ENCODE results near the gene REN. TPM values are rescaled to one million over a fixed set of nuclear protein-coding genes. Genes with fewer than 3 reads are reported as not detected.

Gene REN
- total and polyA plus RNA-seq, 9 of the 15 experiments (the other 6 are each of a cell fraction or from before 2014, with no cell fraction given) = 1.7 to 9.9 (median 3.1) TPM

DNA sequence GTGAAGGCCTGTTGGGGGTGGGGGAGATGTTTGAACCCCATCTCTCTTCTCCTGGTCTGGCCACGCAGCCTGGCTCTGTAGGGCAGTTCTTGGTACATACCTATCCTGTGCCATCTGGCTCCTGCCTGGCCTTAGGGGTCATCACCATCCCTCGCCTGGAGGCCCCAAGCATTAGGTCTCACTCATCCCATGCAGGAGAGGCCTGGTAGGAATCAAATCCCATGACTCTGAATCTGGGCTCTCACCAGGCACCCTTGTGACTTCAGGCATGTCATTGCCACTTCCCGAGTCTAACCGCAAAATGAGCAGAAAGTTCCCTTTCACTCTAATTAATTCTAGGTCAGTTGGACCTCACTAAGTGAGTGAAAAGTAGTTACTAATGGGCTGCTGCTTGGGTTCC lies 51.5 kb downstream of the REN start:
- Histone ChIP-seq H3K4me3 (no peak overlapping the region), H4K20me1 (replicated peaks; ENCODE audit: control insufficient read depth, insufficient read depth, low read length) (peaks cover 8% of the 10 kb centered on the region; the same call in 1 of the 2 replicates), H3K9me3 (replicated peaks; ENCODE audit: control insufficient read depth, insufficient read depth, low read depth, low read length) (no peaks in the 10 kb centered on the region), H3K27ac (ENCODE audit: extremely low read depth, low read depth, low read length) (no peak overlapping the region), H3K36me3 (ENCODE audit: control insufficient read depth, insufficient read depth, low read length) (no peaks in the 10 kb centered on the region), H3K4me2 (ENCODE audit: insufficient read depth, low read length) (no peak overlapping the region), H3K4me1 (replicated peaks in 1 of 2; ENCODE audit: control insufficient read depth in 2 of 2, insufficient read depth in 2 of 2, low read length in 2 of 2) (0 out of 5 replicates have a peak, but pooled peaks cover 0 to 2% of the 10 kb centered on the region in 2 experiments), H3K9me1 (ENCODE audit: control insufficient read depth, insufficient read depth, low read length) (no peaks in the 10 kb centered on the region), H3K79me2 (ENCODE audit: control insufficient read depth, insufficient read depth, low read length) (no peaks in the 10 kb centered on the region), H3K9ac (ENCODE audit: insufficient read depth in 1 of 2, low read depth in 2 of 2, low read length in 2 of 2) (no peak overlapping the region), H3K27me3 (ENCODE audit: control insufficient read depth in 2 of 2, insufficient read depth in 2 of 2, low read length in 2 of 2) (peaks cover 9 to 56% of the 10 kb centered on the region in 2 experiments; a peak in 4 of 5 replicates), H2AFZ (ENCODE audit: low read depth, low read length) (no peak overlapping the region)
- in situ Hi-C loops (cut with MboI) (no loop called here), intact Hi-C loops (cut with micrococcal nuclease) (no loop called here)
- ATAC-seq = no peak
- POLR2A ChIA-PET = interaction anchor here (0.6 kb wide), 1 partner anchor 248 kb away, joined by 3 read pairs; no protein-coding TSS in a partner anchor
- 3% methylated on average over 4 of the region's 4 CpGs for WGBS (ENCODE audit: insufficient coverage, low coverage, missing lambda C conversion rate)
- no peak for FAIRE-seq
- no TSS peak for BruUV-seq (replicated peaks)
- TF ChIP-seq C11orf30 (IDR thresholded peaks at IDR 0.05; ENCODE audit: low read depth) (no peak), ESRRB (CRISPR knock-in tag; IDR thresholded peaks at IDR 0.05; ENCODE audit: borderline replicate concordance) (no peak), NR2C2 (CRISPR knock-in tag; IDR thresholded peaks at IDR 0.05) (no peak), NR2C2 (tag; IDR thresholded peaks at IDR 0.05) (peak; percentile 35; the same call in 1 of the 2 replicates), BDP1 (IDR thresholded peaks at IDR 0.05; ENCODE audit: insufficient read depth, insufficient read length) (no peak)
- no peak for DNase-seq (ENCODE audit: extremely low read depth in 1 of 4, low spot score in 3 of 4)
- CTCF ChIA-PET (ENCODE audit: low intra/inter-chr PET ratio) = no interaction called here

DNA sequence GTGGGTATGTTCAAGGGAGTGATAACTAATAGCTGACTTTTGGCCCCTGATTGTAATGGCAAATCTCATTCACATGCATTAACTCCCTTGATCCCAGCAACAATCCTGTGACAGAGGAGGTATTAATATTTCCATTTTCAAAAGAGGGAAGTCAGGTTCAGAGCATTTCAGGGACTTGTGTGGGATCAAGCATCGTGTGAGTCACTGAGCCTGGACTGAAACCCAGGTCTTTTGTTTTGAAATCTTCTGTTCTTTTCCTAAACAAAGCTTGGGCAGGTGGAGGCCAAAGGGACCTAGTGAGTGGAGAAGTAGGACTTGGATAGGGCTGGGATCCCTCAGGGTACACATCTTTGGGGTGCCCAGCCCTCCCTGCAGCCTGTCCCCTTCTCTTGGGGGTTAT lies 52.2 kb downstream of the REN start:
- peaks cover 14 to 53% of the 10 kb centered on the region in 2 experiments; a peak in 4 of 5 replicates for H3K27me3 ChIP-seq (ENCODE audit: control insufficient read depth in 2 of 2, insufficient read depth in 2 of 2, low read length in 2 of 2)
- H3K4me1 ChIP-seq (replicated peaks in 1 of 2; ENCODE audit: control insufficient read depth in 2 of 2, insufficient read depth in 2 of 2, low read length in 2 of 2) = 0 out of 5 replicates have a peak, but pooled peaks cover 0 to 2% of the 10 kb centered on the region in 2 experiments
- H3K4me2 ChIP-seq (ENCODE audit: insufficient read depth, low read length) = no peak overlapping the region
- BruUV-seq (replicated peaks) = no TSS peak
- no peaks in the 10 kb centered on the region for H3K79me2 ChIP-seq (ENCODE audit: control insufficient read depth, insufficient read depth, low read length)
- FAIRE-seq (no peak), ATAC-seq (no peak), DNase-seq (ENCODE audit: extremely low read depth in 1 of 4, low spot score in 3 of 4) (no peak)
- intact Hi-C loops (cut with micrococcal nuclease) = no loop called here
- no peak overlapping the region for H2AFZ ChIP-seq (ENCODE audit: low read depth, low read length)
- no peaks in the 10 kb centered on the region for H3K9me1 ChIP-seq (ENCODE audit: control insufficient read depth, insufficient read depth, low read length)
- in situ Hi-C loops (cut with MboI) = no loop called here
- CTCF ChIA-PET (ENCODE audit: low intra/inter-chr PET ratio) = no interaction called here
- H3K9me3 ChIP-seq (replicated peaks; ENCODE audit: control insufficient read depth, insufficient read depth, low read depth, low read length) = no peaks in the 10 kb centered on the region
- H3K9ac ChIP-seq (ENCODE audit: insufficient read depth in 1 of 2, low read depth in 2 of 2, low read length in 2 of 2) = no peak overlapping the region
- H3K36me3 ChIP-seq (ENCODE audit: control insufficient read depth, insufficient read depth, low read length) = no peaks in the 10 kb centered on the region
- 0% methylated on average over 1 of the region's 1 CpG for WGBS (ENCODE audit: insufficient coverage, low coverage, missing lambda C conversion rate)
- H4K20me1 ChIP-seq (replicated peaks; ENCODE audit: control insufficient read depth, insufficient read depth, low read length) = peaks cover 8% of the 10 kb centered on the region; the same call in 1 of the 2 replicates
- H3K4me3 ChIP-seq = no peak overlapping the region
- POLR2A ChIA-PET = no interaction called here
- H3K27ac ChIP-seq (ENCODE audit: extremely low read depth, low read depth, low read length) = no peak overlapping the region
- TF ChIP-seq, protein P1, sequence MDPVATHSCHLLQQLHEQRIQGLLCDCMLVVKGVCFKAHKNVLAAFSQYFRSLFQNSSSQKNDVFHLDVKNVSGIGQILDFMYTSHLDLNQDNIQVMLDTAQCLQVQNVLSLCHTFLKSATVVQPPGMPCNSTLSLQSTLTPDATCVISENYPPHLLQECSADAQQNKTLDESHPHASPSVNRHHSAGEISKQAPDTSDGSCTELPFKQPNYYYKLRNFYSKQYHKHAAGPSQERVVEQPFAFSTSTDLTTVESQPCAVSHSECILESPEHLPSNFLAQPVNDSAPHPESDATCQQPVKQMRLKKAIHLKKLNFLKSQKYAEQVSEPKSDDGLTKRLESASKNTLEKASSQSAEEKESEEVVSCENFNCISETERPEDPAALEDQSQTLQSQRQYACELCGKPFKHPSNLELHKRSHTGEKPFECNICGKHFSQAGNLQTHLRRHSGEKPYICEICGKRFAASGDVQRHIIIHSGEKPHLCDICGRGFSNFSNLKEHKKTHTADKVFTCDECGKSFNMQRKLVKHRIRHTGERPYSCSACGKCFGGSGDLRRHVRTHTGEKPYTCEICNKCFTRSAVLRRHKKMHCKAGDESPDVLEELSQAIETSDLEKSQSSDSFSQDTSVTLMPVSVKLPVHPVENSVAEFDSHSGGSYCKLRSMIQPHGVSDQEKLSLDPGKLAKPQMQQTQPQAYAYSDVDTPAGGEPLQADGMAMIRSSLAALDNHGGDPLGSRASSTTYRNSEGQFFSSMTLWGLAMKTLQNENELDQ (CRISPR knock-in tag; IDR thresholded peaks at IDR 0.05; ENCODE audit: borderline replicate concordance) = no peak
- TF ChIP-seq GTF2F1 (IDR thresholded peaks at IDR 0.05; ENCODE audit: low read depth, low read length) (no peak), FOXJ3 (CRISPR knock-in tag; IDR thresholded peaks at IDR 0.05) (no peak), ETV1 (tag; conservative IDR thresholded peaks at IDR 0.05; ENCODE audit: low read depth) (no peak), RBFOX2 (IDR thresholded peaks at IDR 0.05; ENCODE audit: low read depth, low read length) (no peak), PYGO2 (tag; IDR thresholded peaks at IDR 0.05) (no peak), SPI1 (IDR thresholded peaks at IDR 0.05; ENCODE audit: borderline replicate concordance, low read depth, low read length) (no peak), ZNF3 (CRISPR knock-in tag; IDR thresholded peaks at IDR 0.05) (no peak), ETV6 (IDR thresholded peaks at IDR 0.05; ENCODE audit: borderline replicate concordance in 1 of 2, low read depth in 2 of 2, low read length in 1 of 2) (no peak), ETV6 (CRISPR knock-in tag; IDR thresholded peaks at IDR 0.05; ENCODE audit: borderline replicate concordance) (no peak)

Measured in K562 (cell line).